Hepatocyte (in vitro differentiated cells): ENCODE data around the gene MBP. TPM values are rescaled to one million over a fixed set of nuclear protein-coding genes. Genes with fewer than 3 reads are reported as not detected.

Experiments used
- DNase-seq: peaks from one replicate; pipeline ENCODE4 v3.0.0-alpha.2; 2016; ENCODE audit warnings: low spot score
- H2AFZ ChIP-seq: fragments of 200-600 bp; sonication (generic); 2 replicates; pipeline ENCODE4 v1.6.0; 2016; ENCODE audit warnings: antibody characterized with exemption, mild to moderate bottlenecking
- H3K27ac ChIP-seq: fragments of 200-600 bp; sonication (generic); 2 replicates; pipeline ENCODE4 v1.5.1; 2016; ENCODE audit warnings: mild to moderate bottlenecking
- H3K27me3 ChIP-seq: fragments of 200-600 bp; sonication (generic); 2 replicates; pipeline ENCODE4 v1.6.1; 2016
- H3K36me3 ChIP-seq: fragments of 200-600 bp; sonication (generic); replicated peaks from 2 replicates; pipeline ENCODE4 v1.5.1; 2016; ENCODE audit warnings: low read depth; ENCODE audit not compliant: insufficient read depth
- H3K4me1 ChIP-seq: fragments of 200-600 bp; sonication (generic); 2 replicates; pipeline ENCODE4 v1.5.1; 2016; ENCODE audit warnings: mild to moderate bottlenecking, moderate library complexity; ENCODE audit not compliant: insufficient read depth
- H3K4me2 ChIP-seq: fragments of 200-600 bp; sonication (generic); 2 replicates; pipeline ENCODE4 v1.6.0; 2016
- H3K4me3 ChIP-seq: fragments of 200-600 bp; sonication (generic); 2 replicates; pipeline ENCODE4 v1.5.1; 2016; ENCODE audit warnings: mild to moderate bottlenecking
- H3K79me2 ChIP-seq: fragments of 200-600 bp; sonication (generic); 2 replicates; pipeline ENCODE4 v1.6.0; 2017; ENCODE audit warnings: mild to moderate bottlenecking
- H3K9me2 ChIP-seq: fragments of 200-600 bp; sonication (generic); replicated peaks from 2 replicates; pipeline ENCODE4 v1.6.0; 2017; ENCODE audit warnings: mild to moderate bottlenecking; ENCODE audit not compliant: insufficient read depth
- H3K9me3 ChIP-seq: fragments of 200-600 bp; sonication (generic); 2 replicates; pipeline ENCODE4 v1.5.1; 2016; ENCODE audit warnings: low read depth, mild to moderate bottlenecking
- H4K20me1 ChIP-seq: fragments of 200-600 bp; sonication (generic); 2 replicates; pipeline ENCODE4 v1.6.0; 2016; ENCODE audit warnings: mild to moderate bottlenecking; ENCODE audit not compliant: insufficient read depth, poor library complexity, severe bottlenecking
- CTCF ChIP-seq: fragments of 200-600 bp; sonication (generic); IDR thresholded peaks from 2 replicates; pipeline ENCODE4 v1.5.1; 2016; ENCODE audit warnings: antibody characterized with exemption, mild to moderate bottlenecking; ENCODE audit not compliant: poor library complexity
- EZH2 ChIP-seq: fragments of 200-600 bp; sonication (generic); IDR thresholded peaks from 2 replicates; pipeline ENCODE4 v1.6.1; 2016; ENCODE audit warnings: antibody characterized with exemption, mild to moderate bottlenecking, borderline replicate concordance
- EZH2phosphoT487 ChIP-seq: fragments of 200-600 bp; sonication (generic); IDR thresholded peaks from one replicate; pipeline ENCODE4 v1.6.1; 2018; ENCODE audit warnings: antibody characterized with exemption, mild to moderate bottlenecking, low read depth, moderate library complexity; ENCODE audit not compliant: unreplicated experiment, severe bottlenecking
- whole genome bisulfite sequencing: methylation state at CpG from one replicate; pipeline ENCODE4 v1.1.6; 2016; ENCODE audit warnings: low lambda C conversion rate; ENCODE audit errors: missing lambda C conversion rate; 5-methylcytosine and 5-hydroxymethylcytosine counted together
- polyA plus RNA-seq: library from polyadenylated mRNA; unstranded; fragments of >200 nt; fragmentation: Nextera tagmentation; extraction: Ambion mirVana; gene quantifications from 2 replicates; pipeline ENCODE4 v1.2.1, GENCODE V29; 2016
- total RNA-seq: library from RNA; depleted of rRNA; stranded (reverse); fragments of >200 nt; gene quantifications from 2 replicates; pipeline ENCODE4 v1.2.3, GENCODE V29; 2014

The MBP gene
- total and polyA plus RNA-seq, 2 experiments from 2014 or later: 21.6 to 22.1 TPM

GRCh38 chr18:76955524-76956170, 176.9 kb downstream of the MBP start:
- Histone ChIP-seq H3K79me2 (no peaks in the 10 kb centered on the region), H3K36me3 (no peaks in the 10 kb centered on the region), H4K20me1 (no peaks in the 10 kb centered on the region), H2AFZ (no peak overlapping the region), H3K4me3 (no peak overlapping the region), H3K27ac (no peak overlapping the region), H3K27me3 (no peaks in the 10 kb centered on the region), H3K4me1 (no peaks in the 10 kb centered on the region), H3K4me2 (no peak overlapping the region), H3K9me3 (no peaks in the 10 kb centered on the region), H3K9me2 (no peaks in the 10 kb centered on the region)
- TF ChIP-seq EZH2phosphoT487: no peak
- no peak for TF ChIP-seq EZH2
- TF ChIP-seq CTCF: no peak
- WGBS: 97% methylated on average over 28 of the region's 28 CpGs
- DNase-seq: no peak

- no peak for DNase-seq
- Histone ChIP-seq H3K27me3 (no peaks in the 10 kb centered on the region), H3K9me2 (no peaks in the 10 kb centered on the region), H3K4me3 (no peak overlapping the region), H3K36me3 (no peaks in the 10 kb centered on the region), H3K9me3 (no peaks in the 10 kb centered on the region), H3K79me2 (no peaks in the 10 kb centered on the region), H4K20me1 (no peaks in the 10 kb centered on the region), H2AFZ (no peak overlapping the region), H3K4me1 (no peaks in the 10 kb centered on the region), H3K4me2 (no peak overlapping the region), H3K27ac (no peak overlapping the region)
- no peak for TF ChIP-seq CTCF
- no peak for TF ChIP-seq EZH2
- TF ChIP-seq EZH2phosphoT487: no peak
- WGBS: 88% methylated on average over 12 of the region's 12 CpGs
Measured at GRCh38 chr18:76953583-76954233, 178.9 kb downstream of the MBP start.

- 80% methylated on average over 6 of the region's 6 CpGs for WGBS
- no peak for DNase-seq
- H3K27me3 ChIP-seq: no peaks in the 10 kb centered on the region
- no peak overlapping the region for H3K4me2 ChIP-seq
- no peaks in the 10 kb centered on the region for H3K79me2 ChIP-seq
- no peak for TF ChIP-seq CTCF
- no peak for TF ChIP-seq EZH2
- no peak for TF ChIP-seq EZH2phosphoT487
- no peak overlapping the region for H3K27ac ChIP-seq
- no peak overlapping the region for H3K4me3 ChIP-seq
- H3K9me3 ChIP-seq: no peaks in the 10 kb centered on the region
- no peaks in the 10 kb centered on the region for H3K36me3 ChIP-seq
- no peak overlapping the region for H2AFZ ChIP-seq
- H3K4me1 ChIP-seq: no peaks in the 10 kb centered on the region
- no peaks in the 10 kb centered on the region for H4K20me1 ChIP-seq
- H3K9me2 ChIP-seq: no peaks in the 10 kb centered on the region
Measured at GRCh38 chr18:76953156-76953555, 179.4 kb downstream of the MBP start.
